ENCODE measurements around the gene CRIP3. TPM values are rescaled to one million over a fixed set of nuclear protein-coding genes. Genes with fewer than 3 reads are reported as not detected.

CRIP3 gene
- total and polyA plus RNA-seq, 2 of the 13 experiments (the other 11 are each of a cell fraction or from before 2014, with no cell fraction given), result 6.3 to 9.3 TPM

GRCh38 chr6:43297644-43298564 lies 10.7 kb downstream of the CRIP3 start, which contains the start of gene SLC22A7 (continued):
- TF ChIP-seq NFAT5 (CRISPR knock-in tag; IDR thresholded peaks at IDR 0.05), result 0 out of 2 replicates have a peak, but pooled peaks have one; percentile 17
- TF ChIP-seq ZFP90 (CRISPR knock-in tag; IDR thresholded peaks at IDR 0.05; ENCODE audit: borderline replicate concordance), result 0 out of 2 replicates have a peak, but pooled peaks have one; percentile 17
- no peak for TF ChIP-seq ATF7 (IDR thresholded peaks at IDR 0.05)
- peak; percentile 76; the same call in 1 of the 2 replicates for TF ChIP-seq ATF7 (CRISPR knock-in tag; IDR thresholded peaks at IDR 0.05)
- TF ChIP-seq KLF12 (CRISPR knock-in tag; IDR thresholded peaks at IDR 0.05; ENCODE audit: borderline replicate concordance), result peak; percentile 71; the same call in 1 of the 2 replicates
- TF ChIP-seq TFDP1 (CRISPR knock-in tag; IDR thresholded peaks at IDR 0.05; ENCODE audit: borderline replicate concordance), result peak; percentile 9; the same call in 1 of the 2 replicates
- TF ChIP-seq, protein P1, sequence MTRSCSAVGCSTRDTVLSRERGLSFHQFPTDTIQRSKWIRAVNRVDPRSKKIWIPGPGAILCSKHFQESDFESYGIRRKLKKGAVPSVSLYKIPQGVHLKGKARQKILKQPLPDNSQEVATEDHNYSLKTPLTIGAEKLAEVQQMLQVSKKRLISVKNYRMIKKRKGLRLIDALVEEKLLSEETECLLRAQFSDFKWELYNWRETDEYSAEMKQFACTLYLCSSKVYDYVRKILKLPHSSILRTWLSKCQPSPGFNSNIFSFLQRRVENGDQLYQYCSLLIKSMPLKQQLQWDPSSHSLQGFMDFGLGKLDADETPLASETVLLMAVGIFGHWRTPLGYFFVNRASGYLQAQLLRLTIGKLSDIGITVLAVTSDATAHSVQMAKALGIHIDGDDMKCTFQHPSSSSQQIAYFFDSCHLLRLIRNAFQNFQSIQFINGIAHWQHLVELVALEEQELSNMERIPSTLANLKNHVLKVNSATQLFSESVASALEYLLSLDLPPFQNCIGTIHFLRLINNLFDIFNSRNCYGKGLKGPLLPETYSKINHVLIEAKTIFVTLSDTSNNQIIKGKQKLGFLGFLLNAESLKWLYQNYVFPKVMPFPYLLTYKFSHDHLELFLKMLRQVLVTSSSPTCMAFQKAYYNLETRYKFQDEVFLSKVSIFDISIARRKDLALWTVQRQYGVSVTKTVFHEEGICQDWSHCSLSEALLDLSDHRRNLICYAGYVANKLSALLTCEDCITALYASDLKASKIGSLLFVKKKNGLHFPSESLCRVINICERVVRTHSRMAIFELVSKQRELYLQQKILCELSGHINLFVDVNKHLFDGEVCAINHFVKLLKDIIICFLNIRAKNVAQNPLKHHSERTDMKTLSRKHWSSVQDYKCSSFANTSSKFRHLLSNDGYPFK (CRISPR knock-in tag; IDR thresholded peaks at IDR 0.05; ENCODE audit: borderline replicate concordance), result peak; percentile 62; the same call in 1 of the 2 replicates
- 0 out of 2 replicates have a peak, but pooled peaks have one; percentile 6 for TF ChIP-seq CEBPG (CRISPR knock-in tag; IDR thresholded peaks at IDR 0.05)
- 0 out of 2 replicates have a peak, but pooled peaks have one; percentile 33 for TF ChIP-seq ZGPAT (CRISPR knock-in tag; IDR thresholded peaks at IDR 0.05)
- TF ChIP-seq, protein P2, sequence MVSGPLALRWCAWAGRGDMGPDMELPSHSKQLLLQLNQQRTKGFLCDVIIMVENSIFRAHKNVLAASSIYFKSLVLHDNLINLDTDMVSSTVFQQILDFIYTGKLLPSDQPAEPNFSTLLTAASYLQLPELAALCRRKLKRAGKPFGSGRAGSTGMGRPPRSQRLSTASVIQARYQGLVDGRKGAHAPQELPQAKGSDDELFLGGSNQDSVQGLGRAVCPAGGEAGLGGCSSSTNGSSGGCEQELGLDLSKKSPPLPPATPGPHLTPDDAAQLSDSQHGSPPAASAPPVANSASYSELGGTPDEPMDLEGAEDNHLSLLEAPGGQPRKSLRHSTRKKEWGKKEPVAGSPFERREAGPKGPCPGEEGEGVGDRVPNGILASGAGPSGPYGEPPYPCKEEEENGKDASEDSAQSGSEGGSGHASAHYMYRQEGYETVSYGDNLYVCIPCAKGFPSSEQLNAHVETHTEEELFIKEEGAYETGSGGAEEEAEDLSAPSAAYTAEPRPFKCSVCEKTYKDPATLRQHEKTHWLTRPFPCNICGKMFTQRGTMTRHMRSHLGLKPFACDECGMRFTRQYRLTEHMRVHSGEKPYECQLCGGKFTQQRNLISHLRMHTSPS (CRISPR knock-in tag; IDR thresholded peaks at IDR 0.05; ENCODE audit: low read depth), result no peak; the same call in 1 of the 2 replicates
- TF ChIP-seq PHF21A (CRISPR knock-in tag; IDR thresholded peaks at IDR 0.05), result peak; percentile 70
- peak; percentile 62; the same call in 1 of the 2 replicates for TF ChIP-seq TSC22D2 (CRISPR knock-in tag; IDR thresholded peaks at IDR 0.05; ENCODE audit: borderline replicate concordance)
